Chondrocyte (in vitro differentiated cells): ENCODE data around the gene CLIC5. TPM values are rescaled to one million over a fixed set of nuclear protein-coding genes. Genes with fewer than 3 reads are reported as not detected.

Source experiments
- DNase-seq: peaks from one replicate; pipeline ENCODE4 v3.0.0; 2021; ENCODE audit warnings: mixed read lengths, low spot score
- H3K27ac Mint-ChIP-seq: one replicate; pipeline ENCODE4 v1.8.0; 2021; ENCODE audit warnings: mild to moderate bottlenecking, moderate library complexity, mixed read lengths; ENCODE audit not compliant: unreplicated experiment
- H3K27me3 Mint-ChIP-seq: 2 replicates; pipeline ENCODE4 v1.8.0; 2021; ENCODE audit warnings: low read depth, mixed read lengths
- H3K36me3 Mint-ChIP-seq: 2 replicates; pipeline ENCODE4 v1.8.0; 2021; ENCODE audit warnings: low read depth, mixed read lengths
- H3K4me1 Mint-ChIP-seq: 2 replicates; pipeline ENCODE4 v1.8.0; 2021; ENCODE audit warnings: low read depth, mild to moderate bottlenecking, mixed read lengths
- H3K4me3 Mint-ChIP-seq: one replicate; pipeline ENCODE4 v1.8.0; 2021; ENCODE audit warnings: mild to moderate bottlenecking, moderate library complexity, mixed read lengths; ENCODE audit not compliant: unreplicated experiment
- H3K9me3 Mint-ChIP-seq: 2 replicates; pipeline ENCODE4 v1.8.0; 2021; ENCODE audit warnings: low read depth, mixed read lengths
- total RNA-seq: library from RNA; stranded (reverse); gene quantifications from 3 replicates; pipeline ENCODE4 v1.2.1, GENCODE V29; 2021
- TF ChIP-seq, protein P1 (sequence below): fragments of 200-600 bp; sonication (generic); IDR thresholded peaks from 2 replicates; pipeline ENCODE4 v1.5.0; 2021; ENCODE audit warnings: antibody characterized with exemption, mild to moderate bottlenecking, moderate library complexity

The CLIC5 gene
- total RNA-seq, 1 donor from 2014 or later = not detected

DNA sequence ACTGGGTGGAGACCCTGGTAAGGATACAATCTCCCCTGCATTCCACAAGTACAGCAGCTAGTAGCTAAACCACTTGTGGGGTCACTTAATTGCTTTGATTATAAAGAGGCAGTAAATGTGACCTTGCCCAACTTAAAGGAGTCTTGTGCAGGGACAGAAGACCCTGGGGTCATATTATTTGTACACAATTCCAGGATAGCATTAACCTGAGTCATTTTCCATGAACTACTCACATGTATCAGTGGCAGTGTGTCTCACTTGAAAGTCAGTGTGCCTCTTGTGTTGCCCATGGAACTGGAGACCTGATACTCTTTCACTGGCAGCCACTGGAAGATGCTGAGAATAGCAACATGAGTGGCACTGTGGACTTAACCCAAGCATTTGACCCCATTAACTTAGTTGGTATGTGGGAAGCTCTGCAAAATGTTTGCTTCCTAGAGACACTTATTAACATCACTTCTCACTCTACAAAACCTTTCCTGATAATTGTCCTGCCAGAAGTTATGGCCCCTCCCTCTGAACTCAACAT lies 28.9 kb downstream of the CLIC5 start:
- DNase-seq = no peak
- H3K9me3 Mint-ChIP-seq = no peaks in the 10 kb centered on the region
- TF ChIP-seq, protein P1, sequence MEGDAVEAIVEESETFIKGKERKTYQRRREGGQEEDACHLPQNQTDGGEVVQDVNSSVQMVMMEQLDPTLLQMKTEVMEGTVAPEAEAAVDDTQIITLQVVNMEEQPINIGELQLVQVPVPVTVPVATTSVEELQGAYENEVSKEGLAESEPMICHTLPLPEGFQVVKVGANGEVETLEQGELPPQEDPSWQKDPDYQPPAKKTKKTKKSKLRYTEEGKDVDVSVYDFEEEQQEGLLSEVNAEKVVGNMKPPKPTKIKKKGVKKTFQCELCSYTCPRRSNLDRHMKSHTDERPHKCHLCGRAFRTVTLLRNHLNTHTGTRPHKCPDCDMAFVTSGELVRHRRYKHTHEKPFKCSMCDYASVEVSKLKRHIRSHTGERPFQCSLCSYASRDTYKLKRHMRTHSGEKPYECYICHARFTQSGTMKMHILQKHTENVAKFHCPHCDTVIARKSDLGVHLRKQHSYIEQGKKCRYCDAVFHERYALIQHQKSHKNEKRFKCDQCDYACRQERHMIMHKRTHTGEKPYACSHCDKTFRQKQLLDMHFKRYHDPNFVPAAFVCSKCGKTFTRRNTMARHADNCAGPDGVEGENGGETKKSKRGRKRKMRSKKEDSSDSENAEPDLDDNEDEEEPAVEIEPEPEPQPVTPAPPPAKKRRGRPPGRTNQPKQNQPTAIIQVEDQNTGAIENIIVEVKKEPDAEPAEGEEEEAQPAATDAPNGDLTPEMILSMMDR = no peak
- H3K36me3 Mint-ChIP-seq = peaks cover 2% of the 10 kb centered on the region
- peaks cover 3% of the 10 kb centered on the region for H3K27me3 Mint-ChIP-seq
- H3K4me3 Mint-ChIP-seq = no peak overlapping the region
- no peak overlapping the region for H3K27ac Mint-ChIP-seq
- H3K4me1 Mint-ChIP-seq = peaks cover 8% of the 10 kb centered on the region

DNA sequence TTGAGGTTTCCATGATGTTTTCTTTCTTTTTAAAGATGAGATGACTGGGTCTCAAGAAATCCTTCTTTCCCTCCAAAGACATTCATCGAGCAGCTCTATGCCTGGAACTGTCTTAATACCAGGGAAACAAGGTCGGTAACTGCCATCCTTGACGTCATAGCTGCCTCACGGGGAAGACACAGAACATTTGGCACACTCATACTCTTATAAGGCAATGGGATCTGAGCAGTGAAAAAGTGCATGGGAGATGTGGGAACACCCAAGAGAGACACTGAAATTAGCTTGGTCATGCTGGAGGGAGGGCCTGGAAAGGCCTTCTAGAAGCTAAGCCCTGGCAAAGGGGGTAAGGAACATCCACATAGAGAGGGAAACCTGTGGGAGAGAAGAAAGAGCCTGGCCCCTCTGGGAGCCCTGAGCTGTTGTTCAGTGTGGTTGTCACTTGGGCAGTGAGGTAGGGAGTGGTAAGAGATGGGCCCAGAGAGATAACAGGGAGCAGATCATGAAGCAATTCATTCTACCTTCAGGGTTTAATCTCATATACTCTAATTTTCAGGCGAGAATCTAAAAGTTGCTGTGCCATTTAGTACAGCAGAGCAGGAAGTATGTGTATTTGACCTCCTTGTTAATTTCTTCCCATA lies 30.8 kb downstream of the CLIC5 start:
- H3K36me3 Mint-ChIP-seq = peaks cover 2% of the 10 kb centered on the region
- H3K27ac Mint-ChIP-seq = no peak overlapping the region
- peaks cover 3% of the 10 kb centered on the region for H3K27me3 Mint-ChIP-seq
- TF ChIP-seq, protein P1 = no peak
- H3K4me3 Mint-ChIP-seq = no peak overlapping the region
- DNase-seq = no peak
- H3K4me1 Mint-ChIP-seq = peaks cover 8% of the 10 kb centered on the region
- H3K9me3 Mint-ChIP-seq = no peaks in the 10 kb centered on the region

DNA sequence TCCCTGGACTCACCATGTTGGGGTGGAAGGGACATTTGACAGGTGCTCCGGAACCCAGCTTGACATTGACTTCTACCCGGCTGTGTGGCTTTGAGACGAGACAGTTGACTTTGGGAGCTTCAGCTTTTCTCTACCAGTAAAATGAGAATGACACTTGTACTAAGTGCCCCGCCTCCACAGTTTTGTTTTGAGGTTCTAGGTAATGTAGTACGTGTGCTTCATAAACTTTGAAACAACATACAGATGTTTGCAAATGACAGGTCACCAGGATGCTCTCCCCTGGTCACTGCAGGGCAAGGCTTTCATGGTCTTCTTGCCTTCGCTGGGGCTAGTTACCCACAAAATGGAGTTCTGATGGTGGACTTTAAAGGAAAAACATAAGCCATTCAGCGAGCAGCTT lies 31.3 kb downstream of the CLIC5 start:
- Mint-ChIP-seq H3K9me3 (no peaks in the 10 kb centered on the region), H3K4me3 (no peak overlapping the region), H3K27ac (no peak overlapping the region), H3K4me1 (peaks cover 8% of the 10 kb centered on the region), H3K27me3 (peaks cover 2% of the 10 kb centered on the region), H3K36me3 (peaks cover 2% of the 10 kb centered on the region)
- DNase-seq = no peak
- TF ChIP-seq, protein P1 = no peak

DNA sequence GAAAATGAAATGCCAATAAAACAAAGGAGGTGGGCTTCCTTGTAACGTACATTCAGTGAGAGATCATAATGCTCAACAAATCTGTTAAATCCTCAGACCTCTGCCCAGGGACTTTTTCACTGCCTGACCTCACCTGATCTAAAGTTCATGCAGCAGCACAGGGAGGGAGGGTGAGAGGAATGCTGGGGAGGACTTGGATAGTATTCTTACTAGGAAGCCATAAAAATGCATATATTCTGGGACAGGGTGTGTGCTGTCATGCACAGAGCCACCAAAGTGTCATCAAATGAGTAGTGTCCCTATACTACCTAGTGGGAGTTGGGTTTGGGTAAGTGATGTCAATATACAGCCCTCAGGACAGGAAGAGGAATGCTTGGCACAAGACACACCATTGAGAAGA lies 32.6 kb downstream of the CLIC5 start:
- TF ChIP-seq, protein P1 = no peak
- Mint-ChIP-seq H3K4me1 (peaks cover 10% of the 10 kb centered on the region), H3K27ac (no peak overlapping the region), H3K27me3 (peaks cover 2% of the 10 kb centered on the region), H3K36me3 (peaks cover 2% of the 10 kb centered on the region), H3K4me3 (no peak overlapping the region), H3K9me3 (no peaks in the 10 kb centered on the region)
- DNase-seq = no peak

DNA sequence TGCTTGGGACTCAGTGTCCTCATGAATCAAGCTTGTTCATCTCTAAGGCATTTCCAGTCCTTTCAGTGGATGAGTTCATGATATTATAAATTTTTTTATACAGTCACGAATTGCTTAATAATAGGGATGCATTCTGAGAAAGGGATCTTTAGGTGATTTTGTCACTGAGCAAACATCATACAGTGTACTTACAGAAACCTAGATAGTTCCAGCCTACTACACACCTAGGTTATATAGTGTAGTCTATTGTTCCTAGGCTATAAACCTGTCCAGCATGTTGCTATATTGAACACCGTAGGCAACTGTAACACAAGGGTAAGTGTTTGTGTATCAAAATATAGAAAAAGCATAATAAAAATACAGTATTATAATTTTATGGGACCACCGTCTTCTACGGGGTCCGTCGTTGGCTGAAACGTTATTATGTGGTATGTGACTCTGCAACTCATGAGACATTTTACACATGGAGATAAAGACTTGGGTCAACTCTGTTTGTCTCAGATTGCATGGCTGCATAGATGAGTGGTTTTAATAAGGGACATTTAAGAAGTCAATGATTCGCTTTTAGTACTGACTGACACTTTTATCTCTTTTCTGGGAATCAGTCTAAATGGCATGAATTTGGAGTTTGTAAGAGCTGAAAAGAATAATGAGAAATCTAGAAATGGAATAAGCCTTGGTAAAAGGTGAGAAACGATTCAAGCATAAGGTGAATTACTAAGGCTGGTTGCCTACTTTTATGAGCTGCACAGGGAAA lies 33.2 kb downstream of the CLIC5 start:
- no peak for DNase-seq
- no peaks in the 10 kb centered on the region for H3K9me3 Mint-ChIP-seq
- H3K27me3 Mint-ChIP-seq = peaks cover 2% of the 10 kb centered on the region
- peaks cover 11% of the 10 kb centered on the region for H3K4me1 Mint-ChIP-seq
- TF ChIP-seq, protein P1 = no peak
- H3K36me3 Mint-ChIP-seq = peaks cover 2% of the 10 kb centered on the region
- H3K27ac Mint-ChIP-seq = no peak overlapping the region
- H3K4me3 Mint-ChIP-seq = no peak overlapping the region
